HG03439 (cell line): ENCODE results near the gene SCN1B.
"Not testable (repeated sequence)": the region's sequence is repeated elsewhere in the genome, so short reads cannot be mapped to it uniquely, and the experiment has no call there.

ENCODE experiments used
- ATAC-seq: cut with Tn5 transposase; IDR thresholded peaks from one replicate; pipeline ENCODE4 v1.9.1; 2021; ENCODE audit warnings: mild to moderate bottlenecking, moderate library complexity; ENCODE audit not compliant: unreplicated experiment

Gene SCN1B

GRCh38 chr19:35000647-35001501 is 29.4 kb upstream of the SCN1B start:
- no peak for ATAC-seq

GRCh38 chr19:35002037-35002535 is 28.2 kb upstream of the SCN1B start:
- ATAC-seq, result no peak

GRCh38 chr19:35004517-35005255 is 25.6 kb upstream of the SCN1B start:
- ATAC-seq, result no peak

GRCh38 chr19:35005256-35005977 is 24.9 kb upstream of the SCN1B start:
- ATAC-seq, result no peak

- ATAC-seq, result not testable (repeated sequence)
Measured at GRCh38 chr19:35006007-35006341, 24.3 kb upstream of the SCN1B start.

GRCh38 chr19:35006342-35006998 is 23.8 kb upstream of the SCN1B start:
- no peak for ATAC-seq

- no peak for ATAC-seq
Measured at GRCh38 chr19:35006999-35007365, 23.3 kb upstream of the SCN1B start.

GRCh38 chr19:35007427-35007826 is 22.8 kb upstream of the SCN1B start:
- ATAC-seq, result not testable (repeated sequence)

GRCh38 chr19:35008891-35009341 is 21.4 kb upstream of the SCN1B start:
- ATAC-seq, result no peak

- no peak for ATAC-seq
Measured at GRCh38 chr19:35009424-35010415, 20.6 kb upstream of the SCN1B start.

- ATAC-seq, result no peak
Measured at GRCh38 chr19:35011091-35011689, 19.1 kb upstream of the SCN1B start.

- no peak for ATAC-seq
Measured at GRCh38 chr19:35011737-35012682, 18.3 kb upstream of the SCN1B start.

GRCh38 chr19:35013041-35013819 is 17.0 kb upstream of the SCN1B start:
- no peak for ATAC-seq

GRCh38 chr19:35013820-35014754 is 16.2 kb upstream of the SCN1B start:
- ATAC-seq, result no peak

- ATAC-seq, result not testable (repeated sequence)
Measured at GRCh38 chr19:35014774-35015173, 15.5 kb upstream of the SCN1B start.

- ATAC-seq, result no peak
Measured at GRCh38 chr19:35015270-35015953, 14.9 kb upstream of the SCN1B start.
